ENCODE results near the gene PIGV.
"Not testable (repeated sequence)": the region's sequence is repeated elsewhere in the genome, so short reads cannot be mapped to it uniquely, and the experiment has no call there.

PIGV gene

DNA sequence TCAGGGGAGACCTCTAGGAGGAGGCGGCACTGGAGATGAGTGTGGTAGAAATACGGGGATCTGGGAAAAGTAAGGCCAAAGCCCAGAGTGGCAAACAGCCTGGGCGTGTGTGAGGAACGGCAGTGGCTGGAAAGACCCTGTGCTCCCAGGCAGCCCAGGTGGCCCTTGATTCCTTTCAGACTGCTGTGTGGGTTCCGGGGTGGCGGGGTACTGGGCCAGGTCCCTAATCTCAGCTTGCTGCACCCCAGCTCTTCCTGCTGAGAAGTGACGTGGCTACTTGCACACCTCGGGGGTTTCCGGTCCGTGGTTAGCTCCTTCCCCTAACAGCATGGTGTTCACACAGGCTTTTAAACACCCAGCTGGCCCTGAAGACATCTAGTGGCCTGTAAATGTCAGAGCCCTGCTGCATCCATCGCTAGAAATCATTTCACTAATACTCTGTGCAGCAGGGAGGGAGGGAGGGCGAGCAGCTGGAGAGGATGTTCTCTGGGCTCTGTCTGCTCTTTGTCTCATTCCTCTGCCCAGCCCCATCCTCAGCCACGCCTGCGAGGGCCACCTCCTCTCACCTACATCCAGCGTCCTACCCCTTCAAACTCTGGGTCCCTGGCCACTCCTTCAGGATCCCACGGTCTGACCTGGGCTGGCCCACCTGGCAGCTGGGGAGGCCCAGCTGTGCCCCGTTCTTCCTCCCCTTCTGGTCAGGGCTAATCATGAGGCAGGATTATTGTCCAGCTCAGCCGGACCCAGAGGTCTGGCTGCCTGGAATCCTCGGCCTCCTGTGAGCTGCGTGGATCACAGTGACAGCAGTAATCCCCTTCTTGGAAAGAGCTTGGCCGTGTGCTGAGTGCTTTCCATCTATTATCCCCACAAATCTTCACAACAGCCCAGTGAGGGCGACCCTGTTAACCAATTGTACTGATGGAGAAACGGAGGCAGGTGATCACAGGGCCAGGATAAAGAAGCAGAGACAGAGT is 46.0 kb downstream of the PIGV start:
- DNase-seq = no peak

DNA sequence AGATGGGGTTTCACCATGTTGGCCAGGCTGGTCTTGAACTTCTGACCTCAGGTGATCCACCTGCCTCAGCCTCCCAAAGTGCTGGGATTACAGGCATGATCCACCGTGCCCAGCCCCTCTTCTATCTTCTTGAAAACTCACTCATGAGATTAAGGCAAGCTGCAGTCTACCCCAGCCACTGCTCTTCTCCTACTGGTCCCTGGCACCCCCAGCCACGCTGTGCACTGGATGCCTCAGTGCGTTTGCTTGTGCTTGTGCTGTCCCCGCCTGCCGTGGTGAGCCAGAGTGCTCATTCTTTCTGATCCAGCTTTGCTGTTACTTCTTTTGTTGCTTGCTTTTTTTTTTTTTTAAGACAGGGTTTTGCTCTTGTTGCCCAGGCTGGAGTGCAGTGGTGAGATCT is 49.9 kb downstream of the PIGV start:
- DNase-seq = not testable (repeated sequence)

DNA sequence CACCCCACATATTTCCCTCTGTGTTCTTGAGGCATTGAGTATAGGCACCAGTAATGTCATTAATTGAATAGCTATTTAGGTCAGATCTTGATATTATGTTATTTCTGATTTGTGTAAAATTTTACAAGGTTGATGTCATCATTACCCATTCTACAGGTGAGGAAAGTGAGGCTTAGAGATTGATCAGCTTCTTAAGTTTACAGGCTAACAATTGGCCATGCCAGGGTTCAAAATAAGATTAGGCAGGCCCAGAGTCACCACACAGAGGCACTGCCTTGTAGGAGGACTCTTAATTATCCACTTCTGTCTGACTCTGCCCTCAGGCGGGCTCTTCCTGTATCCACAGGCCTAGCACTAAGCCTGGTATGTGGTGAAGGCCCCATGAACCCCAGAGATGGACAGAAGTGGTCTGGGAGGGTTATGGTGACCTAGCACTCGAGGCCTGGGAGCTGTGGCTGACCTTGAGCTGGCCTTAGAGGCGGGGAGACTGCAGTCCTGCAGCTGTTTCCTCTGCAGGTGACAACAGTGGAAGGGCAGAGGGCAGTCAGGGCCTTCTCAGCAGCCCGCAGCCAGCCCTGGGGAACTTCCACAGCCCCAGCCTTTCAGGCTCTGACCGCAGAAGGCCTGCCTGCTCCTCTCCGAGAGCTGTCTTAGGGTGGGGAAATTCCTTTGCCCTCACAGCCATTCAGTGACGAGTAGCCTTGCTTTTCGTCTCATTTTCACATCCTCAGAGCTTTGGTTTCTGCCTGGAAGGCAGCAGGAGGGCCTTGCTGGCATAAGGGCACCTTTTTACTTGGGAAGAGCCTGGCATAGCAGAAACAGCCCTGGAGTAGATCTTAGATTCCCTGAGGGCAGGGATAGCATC is 51.0 kb downstream of the PIGV start:
- no peak for DNase-seq

DNA sequence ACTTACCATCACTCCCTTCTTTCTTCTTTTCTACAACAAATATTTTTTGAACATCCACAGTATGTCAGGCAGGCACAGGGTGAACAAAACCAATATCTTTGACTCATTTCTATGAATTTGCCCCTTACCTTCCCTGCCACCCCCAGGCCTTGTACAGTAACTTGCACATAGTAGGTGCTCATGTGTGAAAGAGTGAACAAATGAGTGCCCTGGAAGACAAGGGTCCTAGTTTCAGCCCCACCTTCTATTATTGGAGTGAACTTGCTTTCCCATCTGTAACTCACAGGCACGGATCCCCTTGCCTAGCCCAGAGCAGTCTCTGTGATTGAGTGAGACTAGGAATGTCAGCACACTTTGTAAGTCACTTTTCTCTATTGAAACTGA is 51.6 kb downstream of the PIGV start:
- DNase-seq = no peak

DNA sequence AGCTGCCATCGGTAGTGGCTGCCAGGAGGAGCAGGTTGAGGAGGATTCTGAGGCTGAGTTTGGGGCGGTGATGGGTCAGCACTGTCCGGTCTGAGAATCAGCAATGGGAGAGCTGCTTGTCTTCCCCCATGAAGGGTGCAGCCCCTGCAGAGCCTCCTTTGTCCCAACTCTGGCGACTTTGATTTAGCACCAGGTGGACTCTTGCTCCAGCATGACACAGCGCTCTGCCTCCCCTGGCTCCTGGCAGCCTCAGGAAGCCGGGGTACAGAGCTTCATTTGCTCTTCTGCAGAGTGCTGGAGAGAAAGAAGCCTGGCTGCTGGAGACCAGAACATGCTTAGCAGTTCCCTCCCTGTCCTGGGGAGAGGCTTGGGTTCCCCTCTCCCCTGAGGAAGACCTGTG is 52.0 kb downstream of the PIGV start:
- no peak for DNase-seq

DNA sequence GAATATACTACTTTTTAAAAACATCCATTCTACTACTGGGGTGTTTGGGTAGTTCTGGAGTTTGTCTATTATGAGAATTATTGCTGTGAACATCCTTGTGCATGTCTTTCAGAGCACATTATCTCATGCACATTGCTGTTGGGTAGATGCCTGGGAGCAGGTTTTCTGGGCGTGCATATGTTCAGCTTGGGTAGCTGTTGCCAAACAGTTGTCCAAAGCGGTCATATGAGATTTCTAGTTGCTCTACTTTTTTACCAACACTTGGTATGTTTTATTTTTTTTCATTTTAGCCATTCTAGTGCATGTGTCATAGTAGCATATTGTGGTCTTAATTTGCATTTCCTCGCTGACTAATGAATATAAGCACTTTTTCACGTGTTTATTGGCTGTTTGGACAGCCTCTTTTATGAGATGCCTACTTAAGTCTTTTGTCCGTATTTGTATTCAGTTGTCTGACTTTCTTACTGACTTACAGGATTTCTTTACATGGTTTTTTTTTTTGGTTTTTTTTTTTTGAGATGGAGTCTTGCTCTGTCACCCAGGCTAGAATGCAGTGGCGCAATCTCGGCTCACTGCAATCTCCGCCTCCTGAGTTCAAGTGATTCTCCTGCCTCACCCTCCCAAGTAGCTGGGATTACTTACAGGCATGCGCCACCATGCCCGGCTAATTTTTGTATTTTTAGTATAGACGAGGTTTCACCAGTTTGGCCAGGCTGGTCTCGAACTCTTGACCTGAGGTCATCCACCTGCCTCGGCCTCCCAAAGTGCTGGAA is 56.9 kb downstream of the PIGV start:
- DNase-seq = no peak

DNA sequence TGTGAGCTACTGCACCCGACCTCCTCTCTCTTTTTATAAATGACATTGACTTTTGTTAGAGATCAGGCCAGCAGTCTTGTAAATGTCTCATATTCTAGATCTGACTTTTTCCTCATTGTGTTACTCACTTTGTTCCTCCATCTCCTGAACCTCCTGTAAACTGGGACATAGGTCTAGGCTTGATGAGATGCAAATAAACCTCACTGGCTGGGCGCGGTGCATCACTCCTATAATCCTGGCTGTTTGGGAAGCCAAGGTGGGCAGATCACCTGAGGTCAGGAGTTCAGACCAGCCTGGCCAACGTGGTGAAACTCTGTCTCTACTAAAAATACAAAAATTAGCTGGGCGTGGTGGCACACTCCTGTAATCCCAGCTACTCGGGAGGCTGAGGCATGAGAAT is 60.1 kb downstream of the PIGV start:
- not testable (repeated sequence) for DNase-seq
